Cardiac muscle cell (in vitro differentiated cells and primary cell): ENCODE results near the gene NUDT19. TPM values are rescaled to one million over a fixed set of nuclear protein-coding genes. Genes with fewer than 3 reads are reported as not detected.

Experiments used
- DNase-seq, 2 donors: peaks; one replicate each; pipeline versions ENCODE4 v3.0.0 to v3.0.0-alpha.2; 2010 to 2017; ENCODE audit warnings: low read depth in 1 of 2, low spot score in 1 of 2
- H3K27ac ChIP-seq: fragments of 200-600 bp; sonication (generic); 2 replicates; pipeline ENCODE4 v1.5.1; 2016
- H3K27me3 ChIP-seq: fragments of 200-600 bp; sonication (generic); 2 replicates; pipeline ENCODE4 v1.6.0; 2016; ENCODE audit warnings: control low read depth
- H3K36me3 ChIP-seq: fragments of 200-600 bp; sonication (generic); 2 replicates; pipeline ENCODE4 v1.5.1; 2016; ENCODE audit warnings: control low read depth
- H3K4me1 ChIP-seq: fragments of 200-600 bp; sonication (generic); 2 replicates; pipeline ENCODE4 v1.8.1; 2017; ENCODE audit warnings: low read depth, mild to moderate bottlenecking, mixed run types
- H3K4me3 ChIP-seq: fragments of 200-600 bp; sonication (generic); 2 replicates; pipeline ENCODE4 v1.5.1; 2016; ENCODE audit warnings: mild to moderate bottlenecking
- H3K9me3 ChIP-seq: fragments of 200-600 bp; sonication (generic); 2 replicates; pipeline ENCODE4 v1.5.1; 2017; ENCODE audit warnings: low read depth, mild to moderate bottlenecking, control low read depth
- CTCF ChIP-seq: IDR thresholded peaks from 2 replicates; pipeline ENCODE4 v1.5.1; 2012; ENCODE audit warnings: low read depth, mild to moderate bottlenecking, low read length
- polyA plus RNA-seq: library from polyadenylated mRNA; unstranded; fragments of >200 nt; fragmentation: Nextera tagmentation; extraction: Ambion mirVana; gene quantifications from 2 replicates; pipeline ENCODE4 v1.2.1, GENCODE V29; 2016
- total RNA-seq: library from RNA; depleted of rRNA; stranded (reverse); fragments of >200 nt; gene quantifications from 2 replicates; pipeline ENCODE4 v1.2.3, GENCODE V29; 2016

The NUDT19 gene
- total and polyA plus RNA-seq, 2 experiments from 2014 or later, result 2.1 to 5.5 TPM

DNA sequence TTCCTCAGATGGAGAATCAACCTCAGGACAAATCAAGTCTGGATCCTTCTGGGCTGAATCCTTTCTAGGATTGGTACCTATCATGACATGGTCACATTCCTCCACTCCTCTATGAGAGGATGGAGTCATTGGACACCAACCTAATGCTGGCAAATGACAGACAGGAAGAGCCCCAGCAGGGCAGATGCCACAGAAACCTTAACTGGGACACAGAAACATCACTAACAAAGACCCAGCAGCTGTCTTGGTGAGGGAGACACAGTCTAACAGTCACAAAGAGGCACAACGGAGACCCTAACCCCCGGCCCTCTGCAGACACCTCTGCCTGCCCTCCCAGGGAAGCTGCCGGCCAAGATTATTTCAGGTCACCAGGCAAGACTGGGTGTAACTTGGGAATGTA is 18.8 kb upstream of the NUDT19 start:
- TF ChIP-seq CTCF, result no peak
- Histone ChIP-seq H3K36me3 (no peaks in the 10 kb centered on the region), H3K4me1 (peaks cover 8% of the 10 kb centered on the region), H3K27me3 (peaks cover 17% of the 10 kb centered on the region), H3K9me3 (no peaks in the 10 kb centered on the region), H3K4me3 (no peak overlapping the region), H3K27ac (no peak overlapping the region)
- no peak for DNase-seq

DNA sequence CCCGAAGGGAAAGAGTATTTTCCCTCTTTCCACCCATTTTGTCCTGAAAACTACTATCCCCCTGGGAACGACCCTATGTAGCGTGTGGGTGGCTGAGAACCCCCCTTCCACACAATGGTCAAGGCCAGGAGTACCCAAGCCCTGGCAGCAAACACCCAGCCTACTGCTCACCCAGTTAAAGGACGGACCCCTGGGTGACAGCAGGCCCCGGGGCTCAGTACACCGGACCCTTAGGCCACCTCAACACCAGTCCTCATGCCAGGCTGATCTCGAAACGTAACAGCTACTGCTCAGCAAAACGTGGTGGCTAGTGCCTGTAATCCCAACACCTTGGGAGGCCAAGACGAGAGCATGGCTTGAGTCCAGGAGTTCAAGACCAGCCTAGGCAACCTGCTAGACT is 18.0 kb upstream of the NUDT19 start:
- TF ChIP-seq CTCF, result no peak
- Histone ChIP-seq H3K36me3 (no peaks in the 10 kb centered on the region), H3K4me1 (peaks cover 8% of the 10 kb centered on the region), H3K9me3 (no peaks in the 10 kb centered on the region), H3K27me3 (peaks cover 17% of the 10 kb centered on the region), H3K27ac (no peak overlapping the region), H3K4me3 (no peak overlapping the region)
- DNase-seq, result no peak

GRCh38 chr19:32674153-32674930 is 17.3 kb upstream of the NUDT19 start:
- Histone ChIP-seq H3K27me3 (peaks cover 17% of the 10 kb centered on the region), H3K36me3 (no peaks in the 10 kb centered on the region), H3K4me1 (peaks cover 8% of the 10 kb centered on the region), H3K27ac (no peak overlapping the region), H3K9me3 (no peaks in the 10 kb centered on the region), H3K4me3 (peak overlapping the region; percentile 86)
- no peak for DNase-seq
- no peak for TF ChIP-seq CTCF

GRCh38 chr19:32674931-32675719 is 16.5 kb upstream of the NUDT19 start, which contains the start of gene ANKRD27:
ANKRD27 (minus strand) TSS chr19:32675180; CDS start chr19:32659015, 16,165 bp downstream.
- Histone ChIP-seq H3K27me3 (peaks cover 17% of the 10 kb centered on the region), H3K27ac (no peak within 1 kb of the TSS), H3K4me1 (peaks cover 8% of the 10 kb centered on the region)

DNA sequence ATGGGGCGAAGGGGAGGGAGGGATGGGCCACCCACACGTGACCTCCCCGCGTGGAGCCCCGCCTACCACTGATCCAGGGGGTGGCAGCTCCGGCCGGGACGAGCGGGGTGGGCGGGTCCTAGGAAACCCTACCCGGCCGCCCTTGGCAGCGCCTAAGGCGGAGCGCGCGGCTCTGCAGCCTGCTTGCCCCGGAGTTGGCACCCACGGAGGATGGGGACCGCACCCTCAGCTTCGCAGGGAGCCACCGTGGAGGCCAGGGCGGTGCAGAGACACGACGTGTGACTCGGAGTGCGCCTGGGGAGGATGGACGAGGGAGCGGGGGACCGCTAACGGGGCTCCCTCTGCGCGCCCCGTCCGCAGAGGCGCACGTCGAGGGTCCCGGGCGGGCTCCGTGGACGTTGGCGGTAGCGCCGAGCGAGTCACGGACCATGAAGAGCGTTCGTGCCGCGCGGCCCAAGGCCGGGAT is 15.9 kb upstream of the NUDT19 start, which contains the start of gene RGS9BP:
TSS of gene RGS9BP (plus strand) at position 129 of the 466 bp plus-strand sequence. CDS start 416 bp downstream, outside the sequence.
- no peak within 1 kb of the TSS for H3K27ac ChIP-seq
- TF ChIP-seq CTCF, result no peak
- H3K27me3 ChIP-seq, result peaks cover 17% of the 10 kb centered on the region

More at GRCh38 chr19:32674931-32675719, 16.5 kb upstream of the NUDT19 start, which contains the start of gene ANKRD27:
- TF ChIP-seq CTCF, result no peak
- peak; percentile 98 to 100 for DNase-seq
- Histone ChIP-seq H3K4me3 (peak within 1 kb of the TSS; percentile 86), H3K36me3 (no peaks in the 10 kb centered on the region), H3K9me3 (no peaks in the 10 kb centered on the region)

More for the DNA sequence above, 15.9 kb upstream of the NUDT19 start, which contains the start of gene RGS9BP:
- no peaks in the 10 kb centered on the region for H3K9me3 ChIP-seq
- H3K4me3 ChIP-seq, result peak within 1 kb of the TSS; percentile 86
- no peaks in the 10 kb centered on the region for H3K36me3 ChIP-seq
- H3K4me1 ChIP-seq, result peaks cover 8% of the 10 kb centered on the region
- peak; percentile 72 to 77 for DNase-seq
